HG03460 (cell line): ENCODE data around the gene XPR1.
"Not testable (repeated sequence)": the region's sequence is repeated elsewhere in the genome, so short reads cannot be mapped to it uniquely, and the experiment has no call there.

Experiments
- ATAC-seq: cut with Tn5 transposase; IDR thresholded peaks from one replicate; pipeline ENCODE4 v1.9.1; 2021; ENCODE audit not compliant: unreplicated experiment

Gene XPR1

GRCh38 chr1:180711260-180711659, 79.4 kb downstream of the XPR1 start:
- not testable (repeated sequence) for ATAC-seq

- ATAC-seq, result no peak
Measured at GRCh38 chr1:180720753-180721152, 88.9 kb downstream of the XPR1 start.

- no peak for ATAC-seq
Measured at GRCh38 chr1:180722586-180722985, 90.8 kb downstream of the XPR1 start.

GRCh38 chr1:180724055-180724454, 92.2 kb downstream of the XPR1 start:
- ATAC-seq, result no peak

- not testable (repeated sequence) for ATAC-seq
Measured at GRCh38 chr1:180726024-180726423, 94.2 kb downstream of the XPR1 start.

- not testable (repeated sequence) for ATAC-seq
Measured at GRCh38 chr1:180727751-180728150, 95.9 kb downstream of the XPR1 start.

- no peak for ATAC-seq
Measured at GRCh38 chr1:180728472-180729106, 96.8 kb downstream of the XPR1 start.

- no peak for ATAC-seq
Measured at GRCh38 chr1:180731131-180731530, 99.3 kb downstream of the XPR1 start.

- no peak for ATAC-seq
Measured at GRCh38 chr1:180732866-180733265, 101.0 kb downstream of the XPR1 start.

- no peak for ATAC-seq
Measured at GRCh38 chr1:180734366-180734765, 102.5 kb downstream of the XPR1 start.

GRCh38 chr1:180742663-180743062, 110.8 kb downstream of the XPR1 start:
- ATAC-seq, result no peak

GRCh38 chr1:180743868-180744267, 112.0 kb downstream of the XPR1 start:
- no peak for ATAC-seq

GRCh38 chr1:180745098-180745497, 113.3 kb downstream of the XPR1 start:
- ATAC-seq, result no peak

- no peak for ATAC-seq
Measured at GRCh38 chr1:180751921-180752320, 120.1 kb downstream of the XPR1 start.

GRCh38 chr1:180754453-180754852, 122.6 kb downstream of the XPR1 start:
- ATAC-seq, result no peak

GRCh38 chr1:180757657-180758056, 125.8 kb downstream of the XPR1 start:
- no peak for ATAC-seq

GRCh38 chr1:180762796-180763195, 131.0 kb downstream of the XPR1 start:
- ATAC-seq, result no peak

- ATAC-seq, result no peak
Measured at GRCh38 chr1:180765151-180765550, 133.3 kb downstream of the XPR1 start.

- no peak for ATAC-seq
Measured at GRCh38 chr1:180769889-180770288, 138.1 kb downstream of the XPR1 start.

- ATAC-seq, result no peak
Measured at GRCh38 chr1:180773210-180773865, 141.5 kb downstream of the XPR1 start.

- ATAC-seq, result no peak
Measured at GRCh38 chr1:180775801-180776200, 144.0 kb downstream of the XPR1 start.

GRCh38 chr1:180777072-180777689, 145.4 kb downstream of the XPR1 start:
- no peak for ATAC-seq
